HUES48 (cell line): Measurements from ENCODE around the gene PRKN.

Experiments
- H3K27ac ChIP-seq: one replicate; pipeline ENCODE4 v1.7.0; 2013; ENCODE audit warnings: low read depth, low read length, inconsistent platforms
- H3K27me3 ChIP-seq: 2 replicates; pipeline ENCODE4 v1.6.1; 2013; ENCODE audit warnings: mild to moderate bottlenecking, low read length; ENCODE audit not compliant: control insufficient read depth, insufficient read depth
- H3K36me3 ChIP-seq: 2 replicates; pipeline ENCODE4 v1.6.1; 2013; ENCODE audit warnings: low read length; ENCODE audit not compliant: control insufficient read depth, insufficient read depth
- H3K4me1 ChIP-seq: 2 replicates; pipeline ENCODE4 v1.6.1; 2013; ENCODE audit warnings: mild to moderate bottlenecking, low read length; ENCODE audit not compliant: control insufficient read depth, insufficient read depth
- H3K4me3 ChIP-seq: 2 replicates; pipeline ENCODE4 v1.5.1; 2013; ENCODE audit warnings: mild to moderate bottlenecking, low read depth, low read length
- H3K9ac ChIP-seq: 2 replicates; pipeline ENCODE4 v1.6.1; 2013; ENCODE audit warnings: mild to moderate bottlenecking, low read depth, low read length, moderate library complexity
- H3K9me3 ChIP-seq: 2 replicates; pipeline ENCODE4 v1.6.1; 2013; ENCODE audit warnings: low read length; ENCODE audit not compliant: control insufficient read depth, insufficient read depth

PRKN gene

GRCh38 chr6:161918628-161919205 lies 808.8 kb downstream of the PRKN start:
- H3K9ac ChIP-seq = no peak overlapping the region

GRCh38 chr6:161918109-161918531 lies 809.4 kb downstream of the PRKN start:
- Histone ChIP-seq H3K36me3 (no peaks in the 10 kb centered on the region), H3K27ac (no peak overlapping the region), H3K4me3 (no peak overlapping the region), H3K27me3 (no peaks in the 10 kb centered on the region), H3K9me3 (no peaks in the 10 kb centered on the region), H3K9ac (no peak overlapping the region), H3K4me1 (no peaks in the 10 kb centered on the region; the same call in 1 of the 2 replicates)

More at GRCh38 chr6:161918628-161919205, 808.8 kb downstream of the PRKN start:
- Histone ChIP-seq H3K4me1 (no peaks in the 10 kb centered on the region; the same call in 1 of the 2 replicates), H3K27me3 (no peaks in the 10 kb centered on the region), H3K27ac (no peak overlapping the region), H3K4me3 (no peak overlapping the region), H3K36me3 (no peaks in the 10 kb centered on the region), H3K9me3 (no peaks in the 10 kb centered on the region)

GRCh38 chr6:161917645-161918044 lies 809.9 kb downstream of the PRKN start:
- Histone ChIP-seq H3K4me3 (no peak overlapping the region), H3K36me3 (no peaks in the 10 kb centered on the region), H3K27me3 (no peaks in the 10 kb centered on the region), H3K9ac (no peak overlapping the region), H3K9me3 (no peaks in the 10 kb centered on the region), H3K27ac (no peak overlapping the region), H3K4me1 (no peaks in the 10 kb centered on the region; the same call in 1 of the 2 replicates)

- H3K36me3 ChIP-seq = no peaks in the 10 kb centered on the region
Observed at GRCh38 chr6:161915456-161915964, 812.1 kb downstream of the PRKN start.

GRCh38 chr6:161908872-161909271 lies 818.7 kb downstream of the PRKN start:
- Histone ChIP-seq H3K4me3 (no peak overlapping the region), H3K4me1 (peaks cover 9% of the 10 kb centered on the region), H3K9ac (no peak overlapping the region), H3K27me3 (no peaks in the 10 kb centered on the region), H3K27ac (peak overlapping the region; percentile 40), H3K9me3 (no peaks in the 10 kb centered on the region), H3K36me3 (no peaks in the 10 kb centered on the region)

More at GRCh38 chr6:161915456-161915964, 812.1 kb downstream of the PRKN start:
- H3K4me1 ChIP-seq = no peaks in the 10 kb centered on the region
- H3K9me3 ChIP-seq = no peaks in the 10 kb centered on the region
- no peak overlapping the region for H3K9ac ChIP-seq
- no peaks in the 10 kb centered on the region for H3K27me3 ChIP-seq
- no peak overlapping the region for H3K4me3 ChIP-seq
- H3K27ac ChIP-seq = no peak overlapping the region

DNA sequence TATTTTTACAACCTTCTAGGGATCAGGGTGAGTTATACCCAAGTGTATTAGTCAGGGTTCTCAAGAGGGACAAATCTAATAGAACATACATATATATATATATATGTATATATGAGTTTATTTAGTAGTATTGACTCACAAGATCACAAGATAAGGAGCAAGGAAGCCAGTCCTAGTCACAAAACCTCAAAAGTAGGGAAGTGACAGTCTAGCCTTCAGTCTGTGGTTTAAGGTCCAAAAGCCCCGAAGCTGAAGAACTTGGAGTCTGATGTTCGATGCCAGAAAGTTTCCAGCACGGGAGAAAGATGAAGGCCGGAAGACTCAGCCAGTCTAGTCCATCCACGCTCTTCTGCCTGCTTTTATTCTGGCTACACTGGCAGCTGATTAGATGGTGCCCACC lies 821.0 kb downstream of the PRKN start:
- Histone ChIP-seq H3K4me1 (peaks cover 9% of the 10 kb centered on the region), H3K9me3 (no peaks in the 10 kb centered on the region), H3K36me3 (no peaks in the 10 kb centered on the region), H3K27ac (no peak overlapping the region), H3K4me3 (no peak overlapping the region), H3K27me3 (no peaks in the 10 kb centered on the region), H3K9ac (no peak overlapping the region)

DNA sequence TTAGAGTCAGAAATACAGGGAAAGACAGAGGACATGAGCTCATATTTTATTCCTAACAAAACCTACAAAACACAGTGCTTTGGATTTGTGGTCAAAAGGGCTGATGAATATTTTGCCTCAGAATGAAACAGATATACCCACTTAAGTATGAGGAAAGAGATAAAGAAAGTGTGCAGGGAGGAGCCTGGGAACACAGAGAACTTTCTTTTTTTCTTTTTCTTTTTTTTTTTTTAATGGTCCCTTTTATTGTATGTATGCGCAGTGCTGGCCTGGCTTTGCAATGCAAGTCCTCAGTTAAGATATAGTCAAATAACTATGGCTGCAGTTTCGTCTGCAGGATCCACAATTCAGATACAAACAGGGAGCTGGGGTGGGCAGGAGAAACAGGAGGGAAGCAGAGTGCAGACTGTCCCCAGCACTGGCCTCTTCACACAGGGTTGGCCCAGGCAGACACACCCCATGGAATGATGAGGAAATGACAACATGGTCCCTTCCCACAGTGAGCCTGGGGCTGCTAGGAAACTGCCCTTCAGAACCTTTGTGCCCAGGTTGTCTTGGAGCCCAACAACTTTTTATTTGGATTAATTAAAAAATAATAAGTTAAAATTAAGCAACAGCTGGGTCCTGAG lies 823.9 kb downstream of the PRKN start:
- H3K9ac ChIP-seq = no peak overlapping the region

DNA sequence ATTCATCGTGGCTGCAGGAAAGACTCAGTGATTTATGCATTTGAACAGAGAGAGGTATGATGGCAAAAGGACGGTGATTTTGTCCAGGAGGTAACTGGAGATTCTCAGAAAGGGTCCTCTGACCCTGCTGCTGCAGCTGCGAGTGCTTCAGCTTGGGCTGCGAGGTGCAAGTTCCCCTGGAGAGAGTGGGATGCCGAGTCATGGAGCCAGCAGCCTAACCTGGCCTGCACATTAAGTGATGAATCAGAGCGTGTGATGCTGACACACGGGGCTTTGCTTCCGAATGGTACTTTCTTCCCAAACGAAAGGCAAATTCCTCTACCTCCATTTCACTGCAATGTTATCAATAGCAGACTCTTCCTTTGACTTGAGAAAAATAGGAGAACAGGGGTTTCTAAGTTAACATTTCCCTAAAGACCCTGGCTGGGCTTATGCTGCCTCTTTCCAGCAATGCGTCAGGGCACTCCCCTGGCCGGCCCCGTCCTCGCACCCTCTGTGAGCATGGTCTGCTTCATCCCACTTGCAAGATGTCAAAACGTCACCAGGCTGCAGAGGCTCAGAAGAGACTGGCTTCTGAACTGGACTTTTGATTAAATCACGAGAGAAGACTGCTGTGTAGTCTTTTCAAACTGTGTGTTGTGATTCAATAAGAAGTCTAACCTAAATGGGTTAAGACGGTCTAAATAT lies 825.7 kb downstream of the PRKN start:
- H3K27ac ChIP-seq = no peak overlapping the region
- no peaks in the 10 kb centered on the region for H3K27me3 ChIP-seq

More for the DNA sequence above, 823.9 kb downstream of the PRKN start:
- no peaks in the 10 kb centered on the region for H3K36me3 ChIP-seq
- H3K9me3 ChIP-seq = no peaks in the 10 kb centered on the region
- H3K4me1 ChIP-seq = peaks cover 6% of the 10 kb centered on the region
- H3K27ac ChIP-seq = no peak overlapping the region
- no peak overlapping the region for H3K4me3 ChIP-seq
- H3K27me3 ChIP-seq = no peaks in the 10 kb centered on the region

GRCh38 chr6:161894436-161894835 lies 833.1 kb downstream of the PRKN start:
- Histone ChIP-seq H3K4me3 (no peak overlapping the region), H3K27ac (no peak overlapping the region), H3K27me3 (peaks cover 45% of the 10 kb centered on the region), H3K4me1 (peaks cover 48% of the 10 kb centered on the region), H3K9ac (no peak overlapping the region), H3K36me3 (no peaks in the 10 kb centered on the region), H3K9me3 (no peaks in the 10 kb centered on the region)

More for the DNA sequence above, 825.7 kb downstream of the PRKN start:
- Histone ChIP-seq H3K36me3 (no peaks in the 10 kb centered on the region), H3K9me3 (no peaks in the 10 kb centered on the region), H3K4me3 (no peak overlapping the region), H3K9ac (no peak overlapping the region), H3K4me1 (0 out of 2 replicates have a peak, but pooled peaks cover 3% of the 10 kb centered on the region)

GRCh38 chr6:161891542-161891941 lies 836.0 kb downstream of the PRKN start:
- H3K9me3 ChIP-seq = no peaks in the 10 kb centered on the region
- no peak overlapping the region for H3K9ac ChIP-seq
- peak overlapping the region; percentile 37 for H3K27ac ChIP-seq
- peaks cover 55% of the 10 kb centered on the region for H3K27me3 ChIP-seq
- H3K36me3 ChIP-seq = no peaks in the 10 kb centered on the region
- H3K4me1 ChIP-seq = peaks cover 51% of the 10 kb centered on the region
- H3K4me3 ChIP-seq = peak overlapping the region; percentile 50
